ENCODE results near the gene RPTOR. TPM values are rescaled to one million over a fixed set of nuclear protein-coding genes. Genes with fewer than 3 reads are reported as not detected.

The RPTOR gene
- total RNA-seq, 1 donor, result 27.9 TPM

DNA sequence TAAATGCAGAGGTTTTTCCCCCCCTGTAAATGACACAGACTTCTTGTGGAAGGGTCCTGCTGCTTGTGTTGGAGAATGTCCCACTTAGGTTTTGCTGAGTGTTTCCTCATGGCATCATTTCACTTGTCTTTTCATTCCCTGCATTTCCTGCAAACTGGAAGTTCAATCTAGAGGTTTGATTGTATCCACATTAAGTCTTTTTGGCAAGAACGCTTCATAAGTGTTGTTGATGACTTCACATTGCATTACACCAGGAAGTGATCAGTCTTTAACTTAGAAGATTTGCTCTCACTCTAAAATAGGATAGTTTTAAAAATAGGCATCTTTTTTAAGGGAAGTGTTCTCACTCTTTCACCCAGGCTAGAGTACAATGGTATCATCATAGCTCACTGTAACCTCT is 67.2 kb downstream of the RPTOR start:
- DNase-seq (ENCODE audit: insufficient read length, low spot score, missing footprints), result no peak
- H4K20me1 ChIP-seq (ENCODE audit: insufficient read depth, low read length), result peaks cover 33% of the 10 kb centered on the region
- no peak overlapping the region for H3K27ac ChIP-seq (ENCODE audit: low read depth, low read length)
- TF ChIP-seq, protein P1, sequence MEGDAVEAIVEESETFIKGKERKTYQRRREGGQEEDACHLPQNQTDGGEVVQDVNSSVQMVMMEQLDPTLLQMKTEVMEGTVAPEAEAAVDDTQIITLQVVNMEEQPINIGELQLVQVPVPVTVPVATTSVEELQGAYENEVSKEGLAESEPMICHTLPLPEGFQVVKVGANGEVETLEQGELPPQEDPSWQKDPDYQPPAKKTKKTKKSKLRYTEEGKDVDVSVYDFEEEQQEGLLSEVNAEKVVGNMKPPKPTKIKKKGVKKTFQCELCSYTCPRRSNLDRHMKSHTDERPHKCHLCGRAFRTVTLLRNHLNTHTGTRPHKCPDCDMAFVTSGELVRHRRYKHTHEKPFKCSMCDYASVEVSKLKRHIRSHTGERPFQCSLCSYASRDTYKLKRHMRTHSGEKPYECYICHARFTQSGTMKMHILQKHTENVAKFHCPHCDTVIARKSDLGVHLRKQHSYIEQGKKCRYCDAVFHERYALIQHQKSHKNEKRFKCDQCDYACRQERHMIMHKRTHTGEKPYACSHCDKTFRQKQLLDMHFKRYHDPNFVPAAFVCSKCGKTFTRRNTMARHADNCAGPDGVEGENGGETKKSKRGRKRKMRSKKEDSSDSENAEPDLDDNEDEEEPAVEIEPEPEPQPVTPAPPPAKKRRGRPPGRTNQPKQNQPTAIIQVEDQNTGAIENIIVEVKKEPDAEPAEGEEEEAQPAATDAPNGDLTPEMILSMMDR (IDR thresholded peaks at IDR 0.05; ENCODE audit: extremely low read depth, low read depth, low read length), result no peak
- H2AFZ ChIP-seq (ENCODE audit: low read length), result no peak overlapping the region
- H3K4me1 ChIP-seq (ENCODE audit: insufficient read depth, low read length), result no peaks in the 10 kb centered on the region
- H3K36me3 ChIP-seq (ENCODE audit: insufficient read depth, low read length), result no peaks in the 10 kb centered on the region
- no peaks in the 10 kb centered on the region for H3K9me3 ChIP-seq (ENCODE audit: low read depth, low read length)
- no peak overlapping the region for H3K4me2 ChIP-seq (ENCODE audit: insufficient read depth, low read length)
- H3K27me3 ChIP-seq (ENCODE audit: insufficient read depth, low read length), result no peaks in the 10 kb centered on the region
- H3K79me2 ChIP-seq (ENCODE audit: insufficient read depth, low read length), result peaks cover 78% of the 10 kb centered on the region
- H3K4me3 ChIP-seq (ENCODE audit: insufficient read depth, low read length), result no peak overlapping the region

DNA sequence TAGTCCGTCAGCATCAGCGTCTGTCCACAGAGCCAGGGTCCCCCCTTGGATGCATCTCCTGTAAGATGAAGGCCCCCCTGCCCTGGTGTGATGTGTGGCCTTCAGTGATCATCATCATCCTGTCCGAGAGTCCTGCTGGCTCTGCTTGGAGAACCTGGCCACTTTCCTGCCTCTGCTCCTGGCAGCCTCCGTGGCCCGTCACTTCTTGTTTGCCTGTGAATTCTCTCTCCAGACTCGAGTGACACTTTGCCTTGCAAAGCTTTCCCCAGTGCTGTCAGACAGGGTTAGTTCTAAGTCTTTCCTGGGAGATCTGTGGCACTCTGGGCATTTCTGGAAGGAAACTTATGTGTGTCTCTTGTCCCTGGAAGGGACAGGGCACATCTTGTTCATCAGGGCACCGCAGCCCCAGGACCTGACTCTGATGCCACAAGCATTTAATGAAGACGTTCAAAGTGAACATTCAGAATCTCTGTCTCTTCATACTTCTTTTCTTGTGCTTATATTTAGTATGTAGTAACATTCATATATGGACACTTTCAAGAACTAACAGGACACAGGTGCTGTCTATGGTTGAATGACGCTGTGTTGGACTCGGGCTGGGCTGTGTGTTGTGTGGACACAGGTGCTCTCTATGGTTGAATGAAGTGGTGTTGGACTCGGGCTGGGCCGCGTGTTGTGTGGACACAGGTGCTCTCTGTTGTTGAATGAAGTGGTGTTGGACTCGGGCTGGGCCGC is 68.5 kb downstream of the RPTOR start:
- no peak for DNase-seq (ENCODE audit: insufficient read length, low spot score, missing footprints)
- H3K79me2 ChIP-seq (ENCODE audit: insufficient read depth, low read length), result peaks cover 68% of the 10 kb centered on the region

DNA sequence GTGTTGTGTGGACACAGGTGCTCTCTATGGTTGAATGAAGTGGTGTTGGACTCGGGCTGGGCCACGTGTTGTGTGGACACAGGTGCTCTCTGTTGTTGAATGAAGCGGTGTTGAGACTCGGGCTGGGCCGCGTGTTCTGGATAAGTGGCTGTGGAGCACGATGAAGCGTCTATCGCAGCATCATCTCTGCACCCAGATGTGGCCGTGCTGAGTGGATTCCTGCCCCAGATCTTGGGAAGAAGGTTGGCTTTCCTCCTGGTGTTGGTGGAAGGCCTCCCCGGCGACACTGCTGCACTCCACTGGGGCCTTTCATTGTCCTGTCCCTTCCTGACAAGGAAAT is 69.1 kb downstream of the RPTOR start:
- Histone ChIP-seq H3K79me2 (ENCODE audit: insufficient read depth, low read length) (peaks cover 66% of the 10 kb centered on the region), H3K27me3 (ENCODE audit: insufficient read depth, low read length) (no peaks in the 10 kb centered on the region), H2AFZ (ENCODE audit: low read length) (no peak overlapping the region), H3K27ac (ENCODE audit: low read depth, low read length) (no peak overlapping the region), H3K4me1 (ENCODE audit: insufficient read depth, low read length) (no peaks in the 10 kb centered on the region), H3K4me2 (ENCODE audit: insufficient read depth, low read length) (no peak overlapping the region), H3K4me3 (ENCODE audit: insufficient read depth, low read length) (no peak overlapping the region), H3K36me3 (ENCODE audit: insufficient read depth, low read length) (no peaks in the 10 kb centered on the region), H4K20me1 (ENCODE audit: insufficient read depth, low read length) (peaks cover 27% of the 10 kb centered on the region), H3K9me3 (ENCODE audit: low read depth, low read length) (no peaks in the 10 kb centered on the region)
- TF ChIP-seq, protein P1 (IDR thresholded peaks at IDR 0.05; ENCODE audit: extremely low read depth, low read depth, low read length), result no peak
- DNase-seq (ENCODE audit: insufficient read length, low spot score, missing footprints), result no peak

More for the DNA sequence above, 68.5 kb downstream of the RPTOR start:
- Histone ChIP-seq H3K4me2 (ENCODE audit: insufficient read depth, low read length) (no peak overlapping the region), H3K27me3 (ENCODE audit: insufficient read depth, low read length) (no peaks in the 10 kb centered on the region), H3K4me1 (ENCODE audit: insufficient read depth, low read length) (no peaks in the 10 kb centered on the region), H3K4me3 (ENCODE audit: insufficient read depth, low read length) (no peak overlapping the region), H3K27ac (ENCODE audit: low read depth, low read length) (no peak overlapping the region), H4K20me1 (ENCODE audit: insufficient read depth, low read length) (peaks cover 30% of the 10 kb centered on the region), H2AFZ (ENCODE audit: low read length) (no peak overlapping the region), H3K36me3 (ENCODE audit: insufficient read depth, low read length) (no peaks in the 10 kb centered on the region), H3K9me3 (ENCODE audit: low read depth, low read length) (no peaks in the 10 kb centered on the region)
- TF ChIP-seq, protein P1 (IDR thresholded peaks at IDR 0.05; ENCODE audit: extremely low read depth, low read depth, low read length), result no peak

DNA sequence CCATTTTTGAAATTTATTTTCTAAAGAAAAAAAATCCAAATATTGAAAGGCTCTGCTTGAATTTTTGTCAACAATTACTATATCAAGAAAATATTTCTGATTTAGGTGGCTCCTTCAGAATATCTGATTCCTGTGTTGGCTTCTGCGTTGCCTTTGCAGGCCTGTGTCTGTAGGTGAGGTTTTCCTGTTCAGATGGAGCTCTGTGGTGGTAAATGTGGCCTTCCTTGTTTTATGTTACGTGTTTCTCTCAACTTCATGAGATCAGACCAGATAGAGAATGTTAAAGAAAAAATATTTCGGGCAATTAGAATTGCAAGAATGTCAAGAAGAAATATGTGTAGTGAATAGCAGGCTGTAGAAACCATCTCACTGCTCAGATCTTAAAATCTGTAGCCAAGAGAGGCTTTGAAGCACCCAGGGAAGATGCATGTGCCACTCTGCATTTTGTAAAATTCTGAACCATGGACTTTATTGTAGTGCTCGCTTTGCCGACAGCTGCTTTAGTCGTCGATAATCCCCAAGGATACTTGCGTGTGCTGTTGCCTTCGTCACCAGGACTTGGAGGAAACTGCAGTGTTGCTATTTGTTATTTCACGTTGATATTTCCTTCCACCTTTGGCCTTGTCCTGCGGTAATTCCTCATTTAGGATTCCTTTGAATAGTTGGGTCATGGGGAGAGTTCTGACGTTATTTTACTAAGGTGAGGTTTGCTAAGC is 69.9 kb downstream of the RPTOR start:
- H3K4me1 ChIP-seq (ENCODE audit: insufficient read depth, low read length), result no peaks in the 10 kb centered on the region
- no peaks in the 10 kb centered on the region for H3K27me3 ChIP-seq (ENCODE audit: insufficient read depth, low read length)
- no peak overlapping the region for H3K4me3 ChIP-seq (ENCODE audit: insufficient read depth, low read length)
- no peak for DNase-seq (ENCODE audit: insufficient read length, low spot score, missing footprints)
- H3K27ac ChIP-seq (ENCODE audit: low read depth, low read length), result no peak overlapping the region
- peaks cover 65% of the 10 kb centered on the region for H3K79me2 ChIP-seq (ENCODE audit: insufficient read depth, low read length)
- TF ChIP-seq, protein P1 (IDR thresholded peaks at IDR 0.05; ENCODE audit: extremely low read depth, low read depth, low read length), result no peak
- no peaks in the 10 kb centered on the region for H3K36me3 ChIP-seq (ENCODE audit: insufficient read depth, low read length)
- H2AFZ ChIP-seq (ENCODE audit: low read length), result no peak overlapping the region
- H4K20me1 ChIP-seq (ENCODE audit: insufficient read depth, low read length), result peaks cover 28% of the 10 kb centered on the region
- H3K4me2 ChIP-seq (ENCODE audit: insufficient read depth, low read length), result no peak overlapping the region
- no peaks in the 10 kb centered on the region for H3K9me3 ChIP-seq (ENCODE audit: low read depth, low read length)
